Fibroblast of villous mesenchyme (primary cell): ENCODE results near the gene CACNA1S. TPM values are rescaled to one million over a fixed set of nuclear protein-coding genes. Genes with fewer than 3 reads are reported as not detected.
A peak's percentile ranks its signal among the peaks of the same experiment; 100 is the strongest.

Experiments
- DNase-seq: peaks from one replicate; pipeline ENCODE4 v3.0.0-alpha.2; 2010; ENCODE audit warnings: low read depth
- H3K4me3 ChIP-seq: 2 replicates; pipeline ENCODE4 v1.5.1; 2011; ENCODE audit warnings: low read depth, mild to moderate bottlenecking, low read length
- CTCF ChIP-seq: IDR thresholded peaks from 2 replicates; pipeline ENCODE4 v1.5.1; 2012; ENCODE audit warnings: low read depth, mild to moderate bottlenecking, low read length; ENCODE audit not compliant: insufficient read depth
- total RNA-seq: library from RNA; depleted of rRNA; stranded (reverse); fragments of >200 nt; gene quantifications from 2 replicates; pipeline ENCODE4 v1.2.3, GENCODE V29; 2012

CACNA1S gene
- total RNA-seq, result not detected in 2 replicates

DNA sequence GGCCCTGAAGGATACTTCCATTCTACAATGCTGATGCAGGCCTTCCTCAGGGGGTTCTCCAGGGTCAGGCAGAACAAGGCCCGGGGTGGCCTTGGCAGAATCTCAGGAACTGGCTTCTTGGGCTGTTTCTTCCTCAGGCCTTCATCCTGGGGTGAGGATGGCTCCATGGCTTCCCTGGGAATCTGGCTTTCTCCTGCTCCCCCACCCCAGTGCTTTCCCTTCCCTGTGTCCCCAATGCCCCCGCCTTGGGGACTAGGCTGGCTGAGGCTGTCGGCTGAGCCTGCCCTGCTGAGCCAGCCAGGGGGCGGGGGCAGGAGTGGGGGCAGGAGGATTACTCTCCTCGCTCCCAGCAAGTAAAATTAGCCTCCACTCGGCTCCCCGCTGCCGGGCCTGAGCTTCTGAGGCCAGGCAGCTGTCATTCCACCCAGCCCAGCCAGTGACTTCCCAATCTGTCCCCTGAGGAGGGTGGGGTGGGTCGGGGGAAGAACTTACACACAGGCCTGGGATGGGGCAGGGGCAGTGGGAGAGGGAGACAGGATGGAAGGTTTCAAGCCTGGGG, at the start of gene CACNA1S:
Gene CACNA1S, minus strand, starts transcription at position 254 of the 559 bp plus-strand sequence. Its CDS starts 87 bp downstream, at position 167.
- no peak within 1 kb of the TSS for H3K4me3 ChIP-seq
- no peak for DNase-seq
- no peak for TF ChIP-seq CTCF

- H3K4me3 ChIP-seq, result no peak overlapping the region
- TF ChIP-seq CTCF, result no peak
- no peak for DNase-seq
These were observed 45.7 kb upstream of the CACNA1S start for GRCh38 chr1:201157949-201158348.

DNA sequence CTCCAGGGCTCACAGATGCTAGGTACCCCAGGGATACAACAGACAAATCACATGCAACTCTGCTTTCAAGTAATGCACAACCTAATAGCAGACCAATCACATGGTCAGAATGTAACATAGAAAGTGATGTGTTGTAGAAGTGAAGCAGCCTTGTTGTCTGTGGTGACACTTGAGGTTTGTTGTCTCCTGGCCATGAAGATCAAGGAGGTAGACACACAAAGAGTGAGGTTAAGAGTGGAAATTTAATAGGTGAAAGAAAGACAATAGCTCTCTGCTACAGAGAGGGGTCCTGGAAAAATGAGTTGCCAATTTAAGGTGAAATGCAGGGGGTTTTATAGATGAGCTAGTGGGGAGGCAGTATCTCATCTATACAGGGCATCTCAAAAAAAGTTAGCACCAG, 44.6 kb upstream of the CACNA1S start:
- no peak for TF ChIP-seq CTCF
- DNase-seq, result no peak
- no peak overlapping the region for H3K4me3 ChIP-seq

DNA sequence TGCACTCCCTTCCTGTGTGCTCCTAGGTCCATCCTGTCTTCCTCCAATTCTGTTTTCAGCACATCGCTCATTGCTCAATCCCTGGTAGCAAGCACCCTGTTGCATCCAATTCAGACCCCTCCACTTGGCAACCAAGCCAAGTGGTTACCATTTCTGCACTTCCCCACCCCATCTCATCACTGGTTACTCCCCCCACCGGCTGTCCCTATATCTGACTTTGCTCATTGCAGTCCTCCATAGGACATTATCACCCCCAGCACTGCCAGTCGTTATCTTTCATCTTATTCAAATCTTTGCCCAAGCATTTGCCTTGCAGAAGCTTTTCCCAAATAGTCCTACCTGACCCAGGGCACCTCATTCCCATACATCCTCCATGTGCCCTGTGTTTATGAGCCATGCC, 44.1 kb upstream of the CACNA1S start:
- TF ChIP-seq CTCF, result no peak
- no peak overlapping the region for H3K4me3 ChIP-seq
- DNase-seq, result no peak

- DNase-seq, result no peak
- no peak overlapping the region for H3K4me3 ChIP-seq
- TF ChIP-seq CTCF, result no peak
These were observed 43.1 kb upstream of the CACNA1S start for GRCh38 chr1:201155354-201155753.

GRCh38 chr1:201154389-201155165, 42.4 kb upstream of the CACNA1S start, which contains the start of gene TMEM9:
TSS of gene TMEM9 (minus strand) at chr1:201154474. CDS start at chr1:201153923, 551 bp downstream.
- TF ChIP-seq CTCF, result no peak
- peak within 1 kb of the TSS; percentile 89 for H3K4me3 ChIP-seq
- peak; percentile 94 for DNase-seq
